Panc1 (cell line): ENCODE data around the gene ATP6V0E2. TPM values are rescaled to one million over a fixed set of nuclear protein-coding genes. Genes with fewer than 3 reads are reported as not detected.

Source experiments
- ATAC-seq: fragments of 200-7000 bp; cut with Tn5 transposase; 2 replicates; pipeline ENCODE4 v1.9.1; 2020; ENCODE audit warnings: mild to moderate bottlenecking, moderate library complexity
- BruUV-seq: library from RNA; stranded (reverse); fragments of 400-500 nt; replicated peaks from 2 replicates; lab custom pipeline; 2021; lab: Mats Ljungman, UMichigan
- CTCF ChIA-PET: fragments of 300-600 bp; sonication (Branson Sonifier 250); formaldehyde crosslinking; loops from one replicate; lab custom pipeline; 2022; ENCODE audit warnings: antibody characterized with exemption; lab: Charles Lee
- POLR2A ChIA-PET: fragments of 300-600 bp; sonication (Branson Sonifier 250); formaldehyde crosslinking; loops from one replicate; lab custom pipeline; 2022; ENCODE audit warnings: antibody characterized with exemption; lab: Charles Lee
- DNase-seq: peaks from one replicate; pipeline ENCODE4 v3.0.0-alpha.2; 2010; ENCODE audit warnings: low read depth, low spot score
- H3K27ac ChIP-seq: 2 replicates; pipeline ENCODE4 v1.5.1; 2011; ENCODE audit warnings: mild to moderate bottlenecking, low read length, inconsistent platforms
- H3K27me3 ChIP-seq: fragments of 200-500 bp; sonication (Bioruptor generic); 2 replicates; pipeline ENCODE4 v1.6.0; 2014; ENCODE audit warnings: low read length, inconsistent platforms; ENCODE audit not compliant: control insufficient read depth, insufficient read depth
- H3K36me3 ChIP-seq: fragments of 200-500 bp; sonication (Bioruptor generic); 2 replicates; pipeline ENCODE4 v1.5.1; 2014; ENCODE audit warnings: inconsistent platforms, mild to moderate bottlenecking, low read length, moderate library complexity; ENCODE audit not compliant: control insufficient read depth, insufficient read depth
- H3K4me1 ChIP-seq: 2 replicates; pipeline ENCODE4 v1.5.1; 2011; ENCODE audit warnings: inconsistent platforms, mild to moderate bottlenecking, low read length, moderate library complexity; ENCODE audit not compliant: control insufficient read depth, insufficient read depth
- H3K4me3 ChIP-seq, 2 experiments: 2 replicates each; pipeline ENCODE4 v1.5.1; 2011 to 2012; ENCODE audit warnings: low read depth in 2 of 2, low read length in 2 of 2, mild to moderate bottlenecking in 2 of 2, inconsistent platforms in 1 of 2, moderate library complexity in 1 of 2
- H3K9me3 ChIP-seq: fragments of 200-500 bp; sonication (Bioruptor generic); 2 replicates; pipeline ENCODE4 v1.5.1; 2014; ENCODE audit warnings: low read depth, mild to moderate bottlenecking, inconsistent platforms, low read length, moderate library complexity; ENCODE audit not compliant: control insufficient read depth, insufficient read depth
- POLR2AphosphoS5 ChIP-seq: IDR thresholded peaks from 2 replicates; pipeline ENCODE4 v1.6.1; 2012; ENCODE audit warnings: mild to moderate bottlenecking, low read depth, low read length, moderate library complexity
- REST ChIP-seq, 2 experiments: IDR thresholded peaks; 2 replicates each; pipeline ENCODE4 v1.6.1; 2011 to 2012; ENCODE audit warnings: low read depth in 2 of 2, control low read depth in 1 of 2, low read length in 1 of 2, mild to moderate bottlenecking in 1 of 2, moderate library complexity in 1 of 2; ENCODE audit not compliant: insufficient read depth in 1 of 2
- SIN3A ChIP-seq: IDR thresholded peaks from 2 replicates; pipeline ENCODE4 v1.6.1; 2012; ENCODE audit warnings: low read depth, mild to moderate bottlenecking, low read length, moderate library complexity, borderline replicate concordance; ENCODE audit not compliant: insufficient read depth
- TCF7L2 ChIP-seq: IDR thresholded peaks from 2 replicates; pipeline ENCODE4 v1.6.1; 2011; ENCODE audit warnings: mild to moderate bottlenecking, low read depth, low read length, inconsistent platforms
- in situ Hi-C: cut with HindIII; loops from 2 replicates; pipeline ENCODE4 v1.10.0; 2016; ENCODE audit warnings: low sequenced_read_pairs, low pct_unique_long_range_greater_than_20kb
- intact Hi-C: fragments of 100-400 bp; cut with micrococcal nuclease; formaldehyde crosslinking; loops from one replicate; pipeline ENCODE4 v1.10.0; 2022; ENCODE audit not compliant: unreplicated experiment
- total RNA-seq: library from RNA; stranded (reverse); gene quantifications from one replicate; pipeline ENCODE4 v1.2.1, GENCODE V29; 2021; ENCODE audit not compliant: unreplicated experiment
- TF ChIP-seq, protein P1 (sequence below): fragments of 450-650 bp; IDR thresholded peaks from 2 replicates; pipeline ENCODE4 v1.5.1; 2017; ENCODE audit warnings: mild to moderate bottlenecking

ATP6V0E2 gene
- total RNA-seq, 1 experiment from 2014 or later = 44.7 TPM

DNA sequence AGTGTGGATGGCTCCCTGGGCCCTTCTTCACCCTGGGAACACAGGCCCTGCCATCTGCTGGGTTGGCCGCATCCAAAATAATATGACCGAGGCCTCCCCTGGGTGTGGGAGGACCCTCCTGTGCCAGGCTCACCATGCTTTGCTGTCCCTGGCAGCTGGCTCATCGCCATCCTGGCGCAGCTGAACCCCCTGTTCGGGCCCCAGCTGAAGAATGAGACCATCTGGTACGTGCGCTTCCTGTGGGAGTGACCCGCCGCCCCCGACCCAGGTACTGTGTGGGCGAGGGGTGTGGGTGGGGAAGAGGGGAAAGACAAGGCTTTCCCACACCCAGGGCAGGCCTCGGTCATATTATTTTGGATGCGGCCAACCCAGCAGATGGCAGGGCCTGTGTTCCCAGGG lies 4.8 kb downstream of the ATP6V0E2 start:
- no peaks in the 10 kb centered on the region; the same call in 1 of the 2 replicates for H3K36me3 ChIP-seq
- TF ChIP-seq REST (IDR thresholded peaks at IDR 0.05; ENCODE audit: insufficient read depth in 1 of 2, low read depth in 2 of 2, low read length in 1 of 2) (no peak), POLR2AphosphoS5 (no peak), TCF7L2 (no peak), SIN3A (no peak)
- TF ChIP-seq, protein P1, sequence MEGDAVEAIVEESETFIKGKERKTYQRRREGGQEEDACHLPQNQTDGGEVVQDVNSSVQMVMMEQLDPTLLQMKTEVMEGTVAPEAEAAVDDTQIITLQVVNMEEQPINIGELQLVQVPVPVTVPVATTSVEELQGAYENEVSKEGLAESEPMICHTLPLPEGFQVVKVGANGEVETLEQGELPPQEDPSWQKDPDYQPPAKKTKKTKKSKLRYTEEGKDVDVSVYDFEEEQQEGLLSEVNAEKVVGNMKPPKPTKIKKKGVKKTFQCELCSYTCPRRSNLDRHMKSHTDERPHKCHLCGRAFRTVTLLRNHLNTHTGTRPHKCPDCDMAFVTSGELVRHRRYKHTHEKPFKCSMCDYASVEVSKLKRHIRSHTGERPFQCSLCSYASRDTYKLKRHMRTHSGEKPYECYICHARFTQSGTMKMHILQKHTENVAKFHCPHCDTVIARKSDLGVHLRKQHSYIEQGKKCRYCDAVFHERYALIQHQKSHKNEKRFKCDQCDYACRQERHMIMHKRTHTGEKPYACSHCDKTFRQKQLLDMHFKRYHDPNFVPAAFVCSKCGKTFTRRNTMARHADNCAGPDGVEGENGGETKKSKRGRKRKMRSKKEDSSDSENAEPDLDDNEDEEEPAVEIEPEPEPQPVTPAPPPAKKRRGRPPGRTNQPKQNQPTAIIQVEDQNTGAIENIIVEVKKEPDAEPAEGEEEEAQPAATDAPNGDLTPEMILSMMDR = no peak
- DNase-seq (no peak), ATAC-seq (no peak)
- in situ Hi-C loops = no loop called here
- H3K4me3 ChIP-seq = no peak overlapping the region
- POLR2A ChIA-PET = no interaction called here
- H3K27ac ChIP-seq = no peak overlapping the region
- H3K4me1 ChIP-seq = peaks cover 5% of the 10 kb centered on the region
- BruUV-seq = no TSS peak
- intact Hi-C loops = no loop called here
- CTCF ChIA-PET = no interaction called here
- H3K27me3 ChIP-seq = no peaks in the 10 kb centered on the region
- H3K9me3 ChIP-seq = no peaks in the 10 kb centered on the region

DNA sequence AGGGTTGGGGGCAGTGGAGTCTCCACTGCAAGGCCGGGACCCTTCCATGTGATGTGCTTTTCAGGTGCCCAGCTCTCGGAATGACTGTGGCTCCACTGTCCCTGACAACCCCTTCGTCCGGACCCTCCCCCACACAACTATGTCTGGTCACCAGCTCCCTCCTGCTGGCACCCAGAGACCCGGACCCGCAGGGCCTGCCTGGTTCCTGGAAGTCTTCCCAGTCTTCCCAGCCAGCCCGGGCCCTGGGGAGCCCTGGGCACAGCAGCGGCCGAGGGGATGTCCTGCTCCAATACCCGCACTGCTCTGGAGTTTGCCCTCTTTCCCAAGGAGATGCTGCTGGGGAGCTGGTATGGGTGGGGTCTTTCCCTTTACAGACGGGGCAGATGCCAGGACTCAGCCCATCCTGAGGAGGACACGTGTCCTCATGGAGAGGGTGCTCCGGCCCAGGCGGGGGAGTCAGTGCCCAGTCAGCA lies 5.5 kb downstream of the ATP6V0E2 start:
- ChIA-PET POLR2A (no interaction called here), CTCF (no interaction called here)
- in situ Hi-C loops = no loop called here
- H3K4me3 ChIP-seq = no peak overlapping the region
- no peaks in the 10 kb centered on the region for H3K27me3 ChIP-seq
- no TSS peak for BruUV-seq
- no peaks in the 10 kb centered on the region for H3K36me3 ChIP-seq
- TF ChIP-seq REST (IDR thresholded peaks at IDR 0.05; ENCODE audit: insufficient read depth in 1 of 2, low read depth in 2 of 2, low read length in 1 of 2) (no peak), SIN3A (no peak), TCF7L2 (no peak)
- TF ChIP-seq, protein P1 = no peak
- H3K27ac ChIP-seq = no peak overlapping the region
- H3K9me3 ChIP-seq = no peaks in the 10 kb centered on the region
- intact Hi-C loops = no loop called here
- ATAC-seq (no peak), DNase-seq (no peak)
- peaks cover 5% of the 10 kb centered on the region for H3K4me1 ChIP-seq
